ENCODE data around the gene FGF11. TPM values are rescaled to one million over a fixed set of nuclear protein-coding genes. Genes with fewer than 3 reads are reported as not detected.
A peak's percentile ranks its signal among the peaks of the same experiment; 100 is the strongest.

The FGF11 gene
- total and polyA plus RNA-seq, 2 donors (not counting 1 experiment from before 2014, with no cell fraction given), result 0.33 to 0.87 TPM

DNA sequence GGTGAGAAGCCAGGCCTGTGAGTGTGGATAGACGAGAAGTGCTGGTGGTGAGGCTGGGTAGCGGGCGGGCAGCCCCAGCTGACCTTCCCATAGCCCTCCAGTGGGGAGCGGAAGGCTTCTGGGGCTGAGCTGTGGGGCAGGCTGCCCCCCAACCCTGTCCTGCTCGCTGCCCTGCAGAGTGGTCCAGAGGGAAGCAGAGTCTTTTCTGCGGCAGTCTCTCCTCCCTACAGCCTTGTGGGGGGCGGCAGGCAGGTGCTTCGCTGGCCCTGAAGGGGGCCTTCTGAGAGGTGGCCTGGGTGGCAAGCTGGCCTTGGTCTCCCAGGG lies 27.9 kb upstream of the FGF11 start:
- Histone ChIP-seq H3K27me3 (ENCODE audit: control insufficient read depth, insufficient read depth, low read length) (no peaks in the 10 kb centered on the region), H4K20me1 (ENCODE audit: control insufficient read depth, extremely low read depth, insufficient read depth, low read length) (no peaks in the 10 kb centered on the region), H2AFZ (ENCODE audit: low read length) (no peak overlapping the region), H3K4me2 (ENCODE audit: extremely low read depth, insufficient read depth, low read length) (no peak overlapping the region), H3K27ac (ENCODE audit: insufficient read depth, low read length) (no peak overlapping the region), H3K4me3 (replicated peaks in 1 of 4; ENCODE audit: control extremely low read depth in 1 of 4, insufficient read depth in 1 of 4, low read depth in 3 of 4, low read length in 4 of 4) (no peak overlapping the region), H3K4me1 (ENCODE audit: control insufficient read depth, extremely low read depth, insufficient read depth, low read length) (peaks cover 7% of the 10 kb centered on the region), H3K9me3 (ENCODE audit: control insufficient read depth, insufficient read depth, low read depth, low read length) (no peaks in the 10 kb centered on the region), H3K9ac (ENCODE audit: insufficient read depth, low read length) (no peak overlapping the region), H3K36me3 (ENCODE audit: control insufficient read depth, insufficient read depth, low read length) (peaks cover 15% of the 10 kb centered on the region), H3K79me2 (ENCODE audit: control insufficient read depth, insufficient read depth, low read length) (no peaks in the 10 kb centered on the region)
- no peak for TF ChIP-seq EZH2 (IDR thresholded peaks at IDR 0.05; ENCODE audit: low read length, missing control alignments)
- TF ChIP-seq, protein P1, sequence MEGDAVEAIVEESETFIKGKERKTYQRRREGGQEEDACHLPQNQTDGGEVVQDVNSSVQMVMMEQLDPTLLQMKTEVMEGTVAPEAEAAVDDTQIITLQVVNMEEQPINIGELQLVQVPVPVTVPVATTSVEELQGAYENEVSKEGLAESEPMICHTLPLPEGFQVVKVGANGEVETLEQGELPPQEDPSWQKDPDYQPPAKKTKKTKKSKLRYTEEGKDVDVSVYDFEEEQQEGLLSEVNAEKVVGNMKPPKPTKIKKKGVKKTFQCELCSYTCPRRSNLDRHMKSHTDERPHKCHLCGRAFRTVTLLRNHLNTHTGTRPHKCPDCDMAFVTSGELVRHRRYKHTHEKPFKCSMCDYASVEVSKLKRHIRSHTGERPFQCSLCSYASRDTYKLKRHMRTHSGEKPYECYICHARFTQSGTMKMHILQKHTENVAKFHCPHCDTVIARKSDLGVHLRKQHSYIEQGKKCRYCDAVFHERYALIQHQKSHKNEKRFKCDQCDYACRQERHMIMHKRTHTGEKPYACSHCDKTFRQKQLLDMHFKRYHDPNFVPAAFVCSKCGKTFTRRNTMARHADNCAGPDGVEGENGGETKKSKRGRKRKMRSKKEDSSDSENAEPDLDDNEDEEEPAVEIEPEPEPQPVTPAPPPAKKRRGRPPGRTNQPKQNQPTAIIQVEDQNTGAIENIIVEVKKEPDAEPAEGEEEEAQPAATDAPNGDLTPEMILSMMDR (conservative IDR thresholded peaks at IDR 0.05 in 1 of 2, IDR thresholded peaks at IDR 0.05 in 1 of 2; ENCODE audit: low read depth in 1 of 2, low read length in 2 of 2), result no peak
- DNase-seq (ENCODE audit: low read depth in 2 of 2), result no peak

DNA sequence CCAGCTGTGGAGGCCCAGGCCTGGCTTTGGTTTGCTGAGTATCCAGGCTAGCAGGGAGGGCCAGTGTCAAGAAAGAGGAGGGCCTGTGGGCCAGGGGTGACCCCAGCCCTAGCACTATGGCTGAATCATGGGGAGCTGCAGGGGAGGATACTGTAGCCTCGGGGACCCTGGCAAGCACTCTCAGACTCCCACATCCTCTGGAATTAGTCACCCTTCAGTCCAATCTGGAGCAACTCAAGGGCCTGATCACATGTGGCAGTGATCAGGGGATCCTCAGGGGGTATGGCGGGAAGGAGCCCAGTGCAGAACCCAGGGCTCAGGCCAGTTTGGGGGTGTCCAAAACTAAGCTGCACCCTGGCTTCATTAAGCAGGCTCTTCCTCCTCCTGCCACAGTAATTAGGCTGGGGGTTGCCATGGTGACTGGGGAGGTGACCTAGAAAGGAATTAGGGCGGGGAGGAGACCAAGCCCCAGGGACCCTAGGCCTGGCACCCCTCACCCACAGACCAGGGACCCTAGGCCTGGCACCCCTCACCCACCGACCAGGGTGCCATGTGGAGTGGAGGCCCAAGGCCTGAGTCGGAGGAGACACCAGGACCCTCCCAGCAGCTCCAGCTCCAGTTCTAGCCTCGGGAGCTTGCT lies 25.8 kb upstream of the FGF11 start:
- no peak overlapping the region for H3K9ac ChIP-seq (ENCODE audit: insufficient read depth, low read length)
- TF ChIP-seq, protein P1 (conservative IDR thresholded peaks at IDR 0.05 in 1 of 2, IDR thresholded peaks at IDR 0.05 in 1 of 2; ENCODE audit: low read depth in 1 of 2, low read length in 2 of 2), result no peak
- TF ChIP-seq EZH2 (IDR thresholded peaks at IDR 0.05; ENCODE audit: low read length, missing control alignments), result no peak
- peak in 1 of 2 donors; percentile 48 for DNase-seq (ENCODE audit: low read depth in 2 of 2)
- peaks cover 17% of the 10 kb centered on the region for H3K36me3 ChIP-seq (ENCODE audit: control insufficient read depth, insufficient read depth, low read length)
- no peak overlapping the region for H2AFZ ChIP-seq (ENCODE audit: low read length)
- H3K27ac ChIP-seq (ENCODE audit: insufficient read depth, low read length), result peak overlapping the region; percentile 20
- peaks cover 7% of the 10 kb centered on the region for H3K4me1 ChIP-seq (ENCODE audit: control insufficient read depth, extremely low read depth, insufficient read depth, low read length)
- peak overlapping the region; percentile 13 for H3K4me2 ChIP-seq (ENCODE audit: extremely low read depth, insufficient read depth, low read length)
- no peak overlapping the region for H3K4me3 ChIP-seq (replicated peaks in 1 of 4; ENCODE audit: control extremely low read depth in 1 of 4, insufficient read depth in 1 of 4, low read depth in 3 of 4, low read length in 4 of 4)
- no peaks in the 10 kb centered on the region for H3K79me2 ChIP-seq (ENCODE audit: control insufficient read depth, insufficient read depth, low read length)
- no peaks in the 10 kb centered on the region for H3K27me3 ChIP-seq (ENCODE audit: control insufficient read depth, insufficient read depth, low read length)
- no peaks in the 10 kb centered on the region for H4K20me1 ChIP-seq (ENCODE audit: control insufficient read depth, extremely low read depth, insufficient read depth, low read length)
- no peaks in the 10 kb centered on the region for H3K9me3 ChIP-seq (ENCODE audit: control insufficient read depth, insufficient read depth, low read depth, low read length)

DNA sequence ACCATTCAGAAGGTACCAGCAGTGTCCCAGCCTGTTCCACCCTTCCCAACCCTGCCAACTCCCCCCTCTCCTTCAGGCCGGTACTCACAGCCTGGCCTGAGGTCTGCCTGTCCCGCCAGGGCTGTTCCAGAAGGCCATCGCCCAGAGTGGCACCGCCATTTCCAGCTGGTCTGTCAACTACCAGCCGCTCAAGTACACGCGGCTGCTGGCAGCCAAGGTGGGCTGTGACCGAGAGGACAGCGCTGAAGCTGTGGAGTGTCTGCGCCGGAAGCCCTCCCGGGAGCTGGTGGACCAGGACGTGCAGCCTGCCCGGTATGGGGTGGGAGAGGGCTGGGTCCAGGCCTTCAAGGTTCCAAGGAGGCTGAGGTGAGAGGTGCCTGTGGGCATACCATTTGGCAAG lies 24.5 kb upstream of the FGF11 start:
- Histone ChIP-seq H3K36me3 (ENCODE audit: control insufficient read depth, insufficient read depth, low read length) (peaks cover 11% of the 10 kb centered on the region), H3K4me1 (ENCODE audit: control insufficient read depth, extremely low read depth, insufficient read depth, low read length) (peaks cover 7% of the 10 kb centered on the region), H3K4me3 (replicated peaks in 1 of 4; ENCODE audit: control extremely low read depth in 1 of 4, insufficient read depth in 1 of 4, low read depth in 3 of 4, low read length in 4 of 4) (no peak overlapping the region), H3K27ac (ENCODE audit: insufficient read depth, low read length) (no peak overlapping the region), H3K9ac (ENCODE audit: insufficient read depth, low read length) (no peak overlapping the region), H3K27me3 (ENCODE audit: control insufficient read depth, insufficient read depth, low read length) (no peaks in the 10 kb centered on the region), H3K4me2 (ENCODE audit: extremely low read depth, insufficient read depth, low read length) (no peak overlapping the region), H4K20me1 (ENCODE audit: control insufficient read depth, extremely low read depth, insufficient read depth, low read length) (no peaks in the 10 kb centered on the region), H2AFZ (ENCODE audit: low read length) (no peak overlapping the region), H3K9me3 (ENCODE audit: control insufficient read depth, insufficient read depth, low read depth, low read length) (no peaks in the 10 kb centered on the region), H3K79me2 (ENCODE audit: control insufficient read depth, insufficient read depth, low read length) (no peaks in the 10 kb centered on the region)
- no peak for DNase-seq (ENCODE audit: low read depth in 2 of 2)
- TF ChIP-seq, protein P1 (conservative IDR thresholded peaks at IDR 0.05 in 1 of 2, IDR thresholded peaks at IDR 0.05 in 1 of 2; ENCODE audit: low read depth in 1 of 2, low read length in 2 of 2), result no peak
- no peak for TF ChIP-seq EZH2 (IDR thresholded peaks at IDR 0.05; ENCODE audit: low read length, missing control alignments)
